Mesendoderm (in vitro differentiated cells): Measurements from ENCODE around the gene UNCX.

Experiments
- DNase-seq: peaks from one replicate; pipeline ENCODE4 v3.0.0; 2013
- H2AK5ac ChIP-seq: 2 replicates; pipeline ENCODE4 v1.6.1; 2013; ENCODE audit warnings: low read length, inconsistent platforms
- H2BK120ac ChIP-seq: 2 replicates; pipeline ENCODE4 v1.6.1; 2013; ENCODE audit warnings: low read depth, mild to moderate bottlenecking, low read length, moderate library complexity, mixed read lengths
- H2BK15ac ChIP-seq: replicated peaks from 2 replicates; pipeline ENCODE4 v1.6.1; 2013; ENCODE audit warnings: low read depth, mild to moderate bottlenecking, moderate library complexity
- H2BK5ac ChIP-seq: 2 replicates; pipeline ENCODE4 v1.6.1; 2013; ENCODE audit warnings: low read length, inconsistent platforms
- H3K18ac ChIP-seq: 2 replicates; pipeline ENCODE4 v1.6.1; 2013; ENCODE audit warnings: mild to moderate bottlenecking, low read length, mixed read lengths
- H3K23ac ChIP-seq: one replicate; pipeline ENCODE4 v1.6.1; 2013; ENCODE audit warnings: low read length
- H3K27ac ChIP-seq: 2 replicates; pipeline ENCODE4 v1.5.1; 2013; ENCODE audit warnings: low read depth, mild to moderate bottlenecking, inconsistent platforms, low read length, moderate library complexity
- H3K27me3 ChIP-seq: 2 replicates; pipeline ENCODE4 v1.6.1; 2013; ENCODE audit warnings: low read length, control low read depth, mild to moderate bottlenecking, inconsistent platforms; ENCODE audit not compliant: insufficient read depth, poor library complexity
- H3K36me3 ChIP-seq: 2 replicates; pipeline ENCODE4 v1.6.1; 2013; ENCODE audit warnings: low read length, inconsistent platforms; ENCODE audit not compliant: control insufficient read depth, insufficient read depth
- H3K4ac ChIP-seq: one replicate; pipeline ENCODE4 v1.6.1; 2013; ENCODE audit warnings: low read depth, mild to moderate bottlenecking, low read length, moderate library complexity
- H3K4me1 ChIP-seq: 2 replicates; pipeline ENCODE4 v1.6.1; 2013; ENCODE audit warnings: low read depth, low read length, inconsistent platforms; ENCODE audit not compliant: control insufficient read depth
- H3K4me2 ChIP-seq: 2 replicates; pipeline ENCODE4 v1.6.1; 2013; ENCODE audit warnings: low read length
- H3K4me3 ChIP-seq: 2 replicates; pipeline ENCODE4 v1.5.1; 2013; ENCODE audit warnings: mild to moderate bottlenecking, low read length
- H3K56ac ChIP-seq: one replicate; pipeline ENCODE4 v1.6.1; 2013; ENCODE audit warnings: low read length
- H3K79me1 ChIP-seq: 2 replicates; pipeline ENCODE4 v1.6.1; 2013; ENCODE audit warnings: low read length, inconsistent platforms
- H3K79me2 ChIP-seq: 2 replicates; pipeline ENCODE4 v1.6.1; 2013; ENCODE audit warnings: mild to moderate bottlenecking, low read length; ENCODE audit not compliant: control insufficient read depth, insufficient read depth
- H3K9ac ChIP-seq: 2 replicates; pipeline ENCODE4 v1.6.1; 2013; ENCODE audit warnings: low read length, inconsistent platforms
- H4K5ac ChIP-seq: one replicate; pipeline ENCODE4 v1.6.1; 2013; ENCODE audit warnings: low read length
- H4K8ac ChIP-seq: one replicate; pipeline ENCODE4 v1.6.1; 2013; ENCODE audit warnings: low read depth, mild to moderate bottlenecking, control low read depth, low read length, moderate library complexity
- WGBS: extraction: QIAGEN DNeasy Blood & Tissue Kit; methylation state at CpG from one replicate; pipeline ENCODE4 v1.1.7; 2013; ENCODE audit warnings: low lambda C conversion rate, missing lambda C conversion rate; ENCODE audit not compliant: insufficient coverage; ENCODE audit errors: extremely low coverage; 5-methylcytosine and 5-hydroxymethylcytosine counted together

Gene UNCX

DNA sequence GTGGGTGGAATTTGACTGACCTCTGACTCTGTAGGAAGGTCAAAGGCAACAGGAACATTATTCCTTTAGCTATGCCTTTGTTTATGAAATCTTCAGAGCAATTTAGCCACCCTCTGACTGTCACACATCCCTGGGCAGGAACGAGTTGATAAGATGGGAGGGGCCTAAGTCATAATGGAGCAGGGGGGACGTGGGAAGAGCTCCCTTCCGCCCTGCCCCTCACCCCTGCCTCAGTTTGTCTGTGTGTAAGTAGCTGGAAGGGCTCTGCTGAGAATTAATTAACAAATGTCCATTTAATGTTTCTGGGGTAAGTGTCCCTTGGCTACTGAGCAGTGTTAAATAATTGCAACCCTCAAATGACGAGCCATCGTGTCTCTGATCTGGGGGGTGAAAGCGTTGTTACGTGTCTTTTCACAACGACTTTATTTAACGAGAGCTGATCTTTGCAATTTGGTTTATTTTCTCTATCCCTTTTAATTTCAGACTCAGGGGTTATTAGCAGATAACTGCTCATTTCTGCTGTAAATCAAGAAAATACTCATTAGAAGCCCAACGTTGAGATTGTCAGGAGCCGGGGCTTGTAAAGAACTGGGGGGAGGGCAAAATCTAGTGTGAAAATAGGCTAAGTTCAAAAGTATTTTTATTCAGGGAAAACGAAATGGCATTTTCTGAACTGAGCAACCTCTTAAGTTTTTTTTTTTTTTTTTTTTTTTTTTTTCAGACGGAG, 12.5 kb upstream of the UNCX start:
- Histone ChIP-seq H3K18ac (no peak overlapping the region), H3K4me3 (no peak overlapping the region), H3K4me1 (no peaks in the 10 kb centered on the region), H4K8ac (no peak overlapping the region), H3K23ac (no peak overlapping the region), H4K5ac (no peak overlapping the region), H3K4ac (no peak overlapping the region), H3K79me2 (no peaks in the 10 kb centered on the region), H2AK5ac (no peak overlapping the region), H3K27ac (no peak overlapping the region), H3K9ac (no peak overlapping the region), H2BK5ac (no peak overlapping the region), H3K56ac (no peak overlapping the region), H3K4me2 (no peak overlapping the region), H3K27me3 (peaks cover 25% of the 10 kb centered on the region), H2BK15ac (no peak overlapping the region), H3K36me3 (no peaks in the 10 kb centered on the region), H2BK120ac (no peak overlapping the region), H3K79me1 (no peaks in the 10 kb centered on the region)
- WGBS: no CpG with 5 or more reads among the region's 13 CpGs
- DNase-seq: no peak

- H3K18ac ChIP-seq: no peak overlapping the region
- H3K4ac ChIP-seq: no peak overlapping the region
- H2AK5ac ChIP-seq: no peak overlapping the region
- no peak overlapping the region for H3K23ac ChIP-seq
- no peak overlapping the region for H2BK5ac ChIP-seq
- no peak overlapping the region for H3K4me3 ChIP-seq
- no peak overlapping the region for H2BK15ac ChIP-seq
- no peak overlapping the region for H3K4me2 ChIP-seq
- no peak overlapping the region for H3K56ac ChIP-seq
- DNase-seq: no peak
- H3K27me3 ChIP-seq: peaks cover 31% of the 10 kb centered on the region
- H4K5ac ChIP-seq: no peak overlapping the region
- no peak overlapping the region for H4K8ac ChIP-seq
- no peaks in the 10 kb centered on the region for H3K79me2 ChIP-seq
- no peak overlapping the region for H3K9ac ChIP-seq
- no peak overlapping the region for H2BK120ac ChIP-seq
- H3K79me1 ChIP-seq: no peaks in the 10 kb centered on the region
- no CpG with 5 or more reads among the region's 22 CpGs for WGBS
- H3K36me3 ChIP-seq: no peaks in the 10 kb centered on the region
- H3K4me1 ChIP-seq: no peaks in the 10 kb centered on the region
- H3K27ac ChIP-seq: no peak overlapping the region
Observed at GRCh38 chr7:1220977-1221745, 11.5 kb upstream of the UNCX start.

- H3K9ac ChIP-seq: no peak overlapping the region
- no peak overlapping the region for H3K56ac ChIP-seq
- H3K18ac ChIP-seq: no peak overlapping the region
- no CpG with 5 or more reads among the region's 23 CpGs for WGBS
- DNase-seq: peak; percentile 41
- no peak overlapping the region for H2AK5ac ChIP-seq
- no peak overlapping the region for H4K5ac ChIP-seq
- H3K4ac ChIP-seq: no peak overlapping the region
- no peak overlapping the region for H4K8ac ChIP-seq
- no peak overlapping the region for H2BK5ac ChIP-seq
- no peaks in the 10 kb centered on the region for H3K79me1 ChIP-seq
- H3K23ac ChIP-seq: no peak overlapping the region
- H3K4me2 ChIP-seq: no peak overlapping the region
- no peaks in the 10 kb centered on the region for H3K36me3 ChIP-seq
- no peak overlapping the region for H2BK15ac ChIP-seq
- peaks cover 43% of the 10 kb centered on the region for H3K27me3 ChIP-seq
- no peak overlapping the region for H3K27ac ChIP-seq
- H3K4me1 ChIP-seq: peaks cover 3% of the 10 kb centered on the region
- no peak overlapping the region for H3K4me3 ChIP-seq
- H2BK120ac ChIP-seq: no peak overlapping the region
- H3K79me2 ChIP-seq: no peaks in the 10 kb centered on the region
Observed at GRCh38 chr7:1223196-1223981, 9.3 kb upstream of the UNCX start.

DNA sequence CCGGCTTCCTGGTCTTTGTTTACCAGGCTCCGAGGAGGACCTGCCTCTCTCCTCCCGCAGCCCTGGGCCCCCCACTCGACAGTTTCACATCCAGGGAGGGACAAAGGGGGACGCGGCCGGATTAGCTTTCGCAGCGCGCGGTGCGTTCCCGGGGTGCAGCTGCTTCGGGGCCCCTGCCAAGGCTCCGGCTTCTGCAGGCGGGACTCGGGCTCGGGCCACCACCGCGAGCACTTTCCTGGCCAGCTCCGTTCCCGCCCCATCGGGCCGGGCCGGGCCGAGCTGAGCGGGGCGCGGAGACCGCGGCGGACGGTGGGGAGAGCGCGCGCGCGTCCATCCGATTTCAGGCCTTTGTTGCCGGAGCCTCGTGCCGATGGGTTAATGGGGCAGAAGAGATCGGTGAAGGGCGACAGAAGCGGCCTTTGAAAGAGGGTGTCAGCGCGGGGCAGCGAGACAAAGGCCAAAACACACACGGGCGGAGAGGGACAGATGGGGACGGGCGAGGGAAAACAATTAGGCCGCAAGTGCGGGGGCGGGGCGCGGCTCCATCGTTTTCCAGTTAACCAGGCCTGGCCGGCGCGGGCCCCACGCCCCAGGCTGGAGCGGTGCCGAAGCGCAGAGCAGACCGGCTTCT, 8.5 kb upstream of the UNCX start:
- peaks cover 46% of the 10 kb centered on the region for H3K27me3 ChIP-seq
- H3K56ac ChIP-seq: peak overlapping the region; percentile 49
- H3K27ac ChIP-seq: no peak overlapping the region
- no peak overlapping the region for H4K8ac ChIP-seq
- no peak overlapping the region for H2BK120ac ChIP-seq
- peaks cover 3% of the 10 kb centered on the region for H3K4me1 ChIP-seq
- peak overlapping the region; percentile 89 for H3K23ac ChIP-seq
- WGBS: no CpG with 5 or more reads among the region's 66 CpGs
- H3K4me3 ChIP-seq: no peak overlapping the region
- H3K79me2 ChIP-seq: no peaks in the 10 kb centered on the region
- no peak overlapping the region for H2BK15ac ChIP-seq
- H3K4me2 ChIP-seq: peak overlapping the region; percentile 67
- no peak for DNase-seq
- H3K36me3 ChIP-seq: no peaks in the 10 kb centered on the region
- H3K18ac ChIP-seq: no peak overlapping the region
- H3K4ac ChIP-seq: no peak overlapping the region
- no peaks in the 10 kb centered on the region for H3K79me1 ChIP-seq
- H4K5ac ChIP-seq: no peak overlapping the region
- no peak overlapping the region for H2BK5ac ChIP-seq
- H2AK5ac ChIP-seq: no peak overlapping the region
- peak overlapping the region; percentile 45 for H3K9ac ChIP-seq

GRCh38 chr7:1225030-1225429, 7.6 kb upstream of the UNCX start:
- no peak overlapping the region for H2AK5ac ChIP-seq
- no peak for DNase-seq
- no peak overlapping the region for H3K4me3 ChIP-seq
- H3K27ac ChIP-seq: no peak overlapping the region
- H3K18ac ChIP-seq: no peak overlapping the region
- no peak overlapping the region for H4K8ac ChIP-seq
- H3K79me1 ChIP-seq: no peaks in the 10 kb centered on the region
- no peaks in the 10 kb centered on the region for H3K36me3 ChIP-seq
- no peak overlapping the region for H2BK15ac ChIP-seq
- H2BK120ac ChIP-seq: no peak overlapping the region
- no peak overlapping the region for H2BK5ac ChIP-seq
- no peak overlapping the region for H4K5ac ChIP-seq
- H3K56ac ChIP-seq: no peak overlapping the region
- no peak overlapping the region for H3K9ac ChIP-seq
- H3K4me1 ChIP-seq: peaks cover 3% of the 10 kb centered on the region
- no peak overlapping the region for H3K23ac ChIP-seq
- no peak overlapping the region for H3K4ac ChIP-seq
- WGBS: no CpG with 5 or more reads among the region's 11 CpGs
- H3K27me3 ChIP-seq: peaks cover 48% of the 10 kb centered on the region
- no peaks in the 10 kb centered on the region for H3K79me2 ChIP-seq
- no peak overlapping the region for H3K4me2 ChIP-seq
